Fibroblast of lung (primary cell): Measurements from ENCODE around the gene TBC1D9.

ENCODE experiments used
- EZH2 ChIP-seq: IDR thresholded peaks from 2 replicates; pipeline ENCODE4 v1.5.1; 2012; ENCODE audit warnings: low read length, control low read depth, mild to moderate bottlenecking; ENCODE audit errors: missing control alignments
- TF ChIP-seq, protein P1 (sequence below), 2 donors: IDR thresholded peaks in 1 of 2; conservative IDR thresholded peaks in 1 of 2; 1 replicate in 1 of 2; 2 replicates in 1 of 2; pipeline ENCODE4 v1.5.1; 2011 to 2012; ENCODE audit warnings: low read length in 2 of 2, control low read depth in 1 of 2, inconsistent platforms in 1 of 2, low read depth in 1 of 2, mild to moderate bottlenecking in 1 of 2

DNA sequence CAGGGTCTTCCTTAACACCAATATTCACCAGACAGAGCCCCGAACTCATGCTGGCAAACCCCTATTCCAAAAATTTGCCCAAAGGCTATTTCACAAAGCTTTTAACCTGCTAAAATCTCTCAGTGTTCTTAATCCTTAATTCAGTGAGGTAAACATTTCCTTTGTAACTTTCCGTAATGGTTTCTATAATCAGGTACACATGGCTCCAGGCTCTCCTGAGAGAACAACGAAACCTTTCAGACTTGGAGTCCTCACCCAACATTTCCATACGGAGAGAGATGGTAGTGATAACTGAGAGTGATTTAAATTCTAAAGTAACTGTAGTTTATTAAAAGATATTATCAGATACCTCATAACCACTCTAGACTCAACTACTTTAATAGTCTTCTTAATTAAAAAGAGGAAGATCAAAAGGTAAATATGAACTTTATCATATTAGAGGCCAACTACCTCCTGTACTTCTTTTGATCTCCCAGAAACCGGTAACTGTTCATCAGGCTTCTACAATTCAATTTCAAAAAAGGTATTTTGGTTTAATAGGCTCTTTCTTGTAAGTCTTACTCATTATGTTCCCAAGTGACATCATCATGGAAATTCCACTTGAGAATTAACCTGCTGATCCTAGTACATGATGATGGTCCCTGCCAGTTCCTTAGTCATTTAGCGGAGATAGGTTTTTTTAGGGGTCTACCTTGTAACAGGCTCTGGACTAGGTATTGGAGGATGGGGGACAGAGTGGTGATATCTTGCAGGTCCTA, 96.1 kb downstream of the TBC1D9 start:
- TF ChIP-seq, protein P1, sequence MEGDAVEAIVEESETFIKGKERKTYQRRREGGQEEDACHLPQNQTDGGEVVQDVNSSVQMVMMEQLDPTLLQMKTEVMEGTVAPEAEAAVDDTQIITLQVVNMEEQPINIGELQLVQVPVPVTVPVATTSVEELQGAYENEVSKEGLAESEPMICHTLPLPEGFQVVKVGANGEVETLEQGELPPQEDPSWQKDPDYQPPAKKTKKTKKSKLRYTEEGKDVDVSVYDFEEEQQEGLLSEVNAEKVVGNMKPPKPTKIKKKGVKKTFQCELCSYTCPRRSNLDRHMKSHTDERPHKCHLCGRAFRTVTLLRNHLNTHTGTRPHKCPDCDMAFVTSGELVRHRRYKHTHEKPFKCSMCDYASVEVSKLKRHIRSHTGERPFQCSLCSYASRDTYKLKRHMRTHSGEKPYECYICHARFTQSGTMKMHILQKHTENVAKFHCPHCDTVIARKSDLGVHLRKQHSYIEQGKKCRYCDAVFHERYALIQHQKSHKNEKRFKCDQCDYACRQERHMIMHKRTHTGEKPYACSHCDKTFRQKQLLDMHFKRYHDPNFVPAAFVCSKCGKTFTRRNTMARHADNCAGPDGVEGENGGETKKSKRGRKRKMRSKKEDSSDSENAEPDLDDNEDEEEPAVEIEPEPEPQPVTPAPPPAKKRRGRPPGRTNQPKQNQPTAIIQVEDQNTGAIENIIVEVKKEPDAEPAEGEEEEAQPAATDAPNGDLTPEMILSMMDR (conservative IDR thresholded peaks at IDR 0.05 in 1 of 2, IDR thresholded peaks at IDR 0.05 in 1 of 2; ENCODE audit: low read depth in 1 of 2, low read length in 2 of 2) = no peak
- no peak for TF ChIP-seq EZH2
